CD8-positive, alpha-beta memory T cell (primary cell): Measurements from ENCODE around the gene DNAAF1. TPM values are rescaled to one million over a fixed set of nuclear protein-coding genes. Genes with fewer than 3 reads are reported as not detected.
A peak's percentile ranks its signal among the peaks of the same experiment; 100 is the strongest.

Source experiments
- CTCF ChIA-PET: fragments of 350-600 bp; sonication (Branson Sonifier 250); formaldehyde crosslinking; loops from one replicate; lab custom pipeline; 2021; ENCODE audit warnings: antibody characterized with exemption; lab: Charles Lee
- POLR2A ChIA-PET: fragments of 350-600 bp; sonication (Branson Sonifier 250); formaldehyde crosslinking; loops from one replicate; lab custom pipeline; 2021; ENCODE audit warnings: antibody characterized with exemption; lab: Charles Lee
- DNase-seq, 5 donors: peaks; one replicate each; pipeline versions ENCODE4 v3.0.0 to v3.0.0-alpha.2; 2020 to 2022; ENCODE audit warnings: mixed read lengths in 1 of 5
- H3K27ac ChIP-seq: one replicate; pipeline ENCODE4 v1.7.0; 2013; ENCODE audit warnings: low read depth, mild to moderate bottlenecking, low read length, moderate library complexity
- H3K27me3 ChIP-seq: 2 replicates; pipeline ENCODE4 v1.7.0; 2013; ENCODE audit warnings: low read length, mild to moderate bottlenecking; ENCODE audit not compliant: insufficient read depth, poor library complexity, severe bottlenecking
- H3K36me3 ChIP-seq: 2 replicates; pipeline ENCODE4 v1.7.0; 2013; ENCODE audit warnings: mild to moderate bottlenecking, low read length, moderate library complexity; ENCODE audit not compliant: insufficient read depth
- H3K4me1 ChIP-seq: 2 replicates; pipeline ENCODE4 v1.7.0; 2013; ENCODE audit warnings: mild to moderate bottlenecking, low read length, moderate library complexity; ENCODE audit not compliant: insufficient read depth
- H3K4me3 ChIP-seq: 2 replicates; pipeline ENCODE4 v1.7.0; 2013; ENCODE audit warnings: mild to moderate bottlenecking, low read length
- H3K9me3 ChIP-seq: 2 replicates; pipeline ENCODE4 v1.7.0; 2013; ENCODE audit warnings: mild to moderate bottlenecking, low read length
- H3K27ac Mint-ChIP-seq, 8 donors: one replicate each; pipeline ENCODE4 v1.8.0; 2020 to 2021; ENCODE audit warnings: mixed read lengths in 8 of 8, mild to moderate bottlenecking in 6 of 8, inconsistent platforms in 3 of 8, moderate library complexity in 3 of 8
- H3K27me3 Mint-ChIP-seq, 2 donors: one replicate each; pipeline ENCODE4 v1.8.0; 2020 to 2021; ENCODE audit warnings: mixed read lengths in 2 of 2, mild to moderate bottlenecking in 1 of 2, moderate library complexity in 1 of 2
- H3K36me3 Mint-ChIP-seq, 3 donors: one replicate each; pipeline ENCODE4 v1.8.0; 2020 to 2021; ENCODE audit warnings: mixed read lengths in 3 of 3, inconsistent platforms in 1 of 3, mild to moderate bottlenecking in 1 of 3
- H3K4me1 Mint-ChIP-seq, 3 donors: one replicate each; pipeline ENCODE4 v1.8.0; 2020 to 2021; ENCODE audit warnings: mixed read lengths in 3 of 3, inconsistent platforms in 1 of 3, mild to moderate bottlenecking in 1 of 3
- H3K4me3 Mint-ChIP-seq, 7 donors: one replicate each; pipeline ENCODE4 v1.8.0; 2020 to 2021; ENCODE audit warnings: mixed read lengths in 7 of 7, mild to moderate bottlenecking in 6 of 7, moderate library complexity in 4 of 7, inconsistent platforms in 2 of 7
- H3K9me3 Mint-ChIP-seq, 5 donors: one replicate each; pipeline ENCODE4 v1.8.0; 2020 to 2022; ENCODE audit warnings: mixed read lengths in 5 of 5, mild to moderate bottlenecking in 3 of 5, moderate library complexity in 2 of 5, inconsistent platforms in 1 of 5
- polyA plus RNA-seq: library from polyadenylated mRNA; unstranded; fragments of 300-500 nt; fragmentation: Illumina TruSeq; gene quantifications from one replicate; pipeline ENCODE4 v1.2.3, GENCODE V29; 2021
- total RNA-seq, 2 experiments: library from RNA; stranded (reverse); gene quantifications; one replicate each; pipeline ENCODE4 v1.2.3, GENCODE V29; 2021

The DNAAF1 gene
- total and polyA plus RNA-seq, 3 experiments from 2014 or later: 0.31 to 1.5 TPM; not detected in 1

DNA sequence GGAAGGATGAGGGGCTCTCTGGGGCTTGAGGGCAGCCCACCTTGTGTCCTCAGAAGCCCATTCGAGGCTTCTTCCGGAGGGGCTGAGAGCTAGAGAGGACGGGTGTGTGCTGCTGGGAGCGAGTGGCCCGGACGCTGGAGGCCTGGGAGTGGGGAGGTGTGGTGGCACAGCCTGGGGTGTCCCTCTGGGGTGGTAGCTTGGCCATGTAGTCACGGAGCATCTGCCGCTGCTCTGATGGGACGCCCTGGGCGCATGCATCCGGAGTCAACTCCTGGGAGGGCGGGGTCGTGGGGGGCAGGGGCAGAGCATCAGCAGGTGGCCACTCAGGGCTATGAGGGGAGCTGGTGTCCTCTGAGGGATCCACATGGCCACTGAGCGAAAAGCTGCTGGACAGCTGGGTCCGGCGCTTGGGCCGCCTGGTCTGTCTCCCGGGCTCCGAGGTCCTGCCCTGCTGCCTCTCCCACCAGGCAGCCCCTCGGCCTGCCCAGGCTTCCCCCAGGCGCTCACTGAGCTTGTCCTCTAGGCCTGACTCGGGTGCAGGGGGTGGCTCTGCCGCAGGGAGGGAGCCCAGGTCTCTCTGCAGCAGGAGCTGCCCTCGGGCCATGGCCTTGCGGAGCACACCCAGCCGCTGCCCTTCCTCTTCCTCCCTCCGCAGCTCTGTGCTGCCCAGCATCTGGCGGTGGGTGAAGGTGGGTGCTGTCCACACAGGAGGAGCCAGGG lies 33.9 kb downstream of the DNAAF1 start:
- ChIA-PET POLR2A (no interaction called here), CTCF (interaction anchor here (1.0 kb wide), 1 partner anchor 327 kb away, joined by 3 read pairs; no protein-coding TSS in a partner anchor)
- Mint-ChIP-seq H3K4me1 (peaks cover 0 to 6% (median 5%) of the 10 kb centered on the region in 3 donors), H3K4me3 (no peak overlapping the region), H3K27me3 (no peaks in the 10 kb centered on the region), H3K27ac (peak overlapping the region in 1 of 8 donors; percentile 38), H3K36me3 (peaks cover 0 to 59% (median 3%) of the 10 kb centered on the region in 3 donors), H3K9me3 (no peaks in the 10 kb centered on the region)
- Histone ChIP-seq H3K27ac (no peak overlapping the region), H3K9me3 (no peaks in the 10 kb centered on the region), H3K4me1 (no peaks in the 10 kb centered on the region), H3K4me3 (no peak overlapping the region), H3K27me3 (no peaks in the 10 kb centered on the region), H3K36me3 (peaks cover 9% of the 10 kb centered on the region)
- DNase-seq: no peak

DNA sequence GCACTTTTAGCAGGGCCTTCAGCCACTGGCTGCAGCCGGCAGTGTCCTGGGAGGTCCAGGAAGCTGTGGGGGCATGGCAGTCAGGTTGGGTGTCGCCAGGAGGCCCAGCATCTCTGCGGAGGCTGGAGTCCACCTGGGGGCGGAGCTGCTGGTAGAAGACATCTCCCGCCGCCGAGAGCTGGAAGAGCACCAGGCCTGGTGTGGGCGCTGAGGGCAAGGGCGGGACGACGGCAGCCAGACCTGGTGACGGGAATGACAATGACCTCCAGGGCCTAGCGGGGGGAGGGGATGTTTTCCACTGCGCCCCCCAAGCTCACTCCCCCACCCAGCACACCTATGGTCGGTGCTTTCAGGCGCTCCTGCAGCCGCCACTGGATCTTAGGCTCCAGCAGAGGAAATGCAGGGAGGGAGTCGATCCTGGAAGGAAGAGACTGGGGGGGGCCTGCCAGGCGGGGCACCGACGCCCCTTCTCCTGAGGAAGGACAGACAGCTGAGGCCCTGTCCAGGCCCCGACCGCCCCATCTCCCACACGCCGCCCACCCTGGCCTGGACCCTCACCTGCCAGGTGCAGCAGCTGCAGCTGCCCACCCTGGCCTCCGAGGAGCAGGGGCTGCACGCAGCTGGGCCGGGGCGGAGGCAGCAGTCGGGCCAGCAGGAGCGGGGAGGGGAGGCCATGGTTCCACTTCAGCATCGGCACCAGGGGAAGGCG lies 34.7 kb downstream of the DNAAF1 start:
- Mint-ChIP-seq H3K36me3 (peaks cover 0 to 66% (median 3%) of the 10 kb centered on the region in 3 donors), H3K27ac (no peak overlapping the region), H3K27me3 (no peaks in the 10 kb centered on the region), H3K4me3 (no peak overlapping the region), H3K9me3 (no peaks in the 10 kb centered on the region), H3K4me1 (peaks cover 6 to 12% (median 12%) of the 10 kb centered on the region in 3 donors)
- H3K36me3 ChIP-seq: peaks cover 9% of the 10 kb centered on the region
- H3K9me3 ChIP-seq: no peaks in the 10 kb centered on the region
- DNase-seq: no peak
- H3K27me3 ChIP-seq: no peaks in the 10 kb centered on the region
- H3K4me3 ChIP-seq: no peak overlapping the region
- ChIA-PET POLR2A (no interaction called here), CTCF (interaction anchor here (1.1 to 1.4 kb wide), 2 partner anchors 63 to 95 kb away, joined by 3 read pairs; partner anchors contain the start of gene MBTPS1)
- H3K4me1 ChIP-seq: no peaks in the 10 kb centered on the region
- H3K27ac ChIP-seq: no peak overlapping the region

DNA sequence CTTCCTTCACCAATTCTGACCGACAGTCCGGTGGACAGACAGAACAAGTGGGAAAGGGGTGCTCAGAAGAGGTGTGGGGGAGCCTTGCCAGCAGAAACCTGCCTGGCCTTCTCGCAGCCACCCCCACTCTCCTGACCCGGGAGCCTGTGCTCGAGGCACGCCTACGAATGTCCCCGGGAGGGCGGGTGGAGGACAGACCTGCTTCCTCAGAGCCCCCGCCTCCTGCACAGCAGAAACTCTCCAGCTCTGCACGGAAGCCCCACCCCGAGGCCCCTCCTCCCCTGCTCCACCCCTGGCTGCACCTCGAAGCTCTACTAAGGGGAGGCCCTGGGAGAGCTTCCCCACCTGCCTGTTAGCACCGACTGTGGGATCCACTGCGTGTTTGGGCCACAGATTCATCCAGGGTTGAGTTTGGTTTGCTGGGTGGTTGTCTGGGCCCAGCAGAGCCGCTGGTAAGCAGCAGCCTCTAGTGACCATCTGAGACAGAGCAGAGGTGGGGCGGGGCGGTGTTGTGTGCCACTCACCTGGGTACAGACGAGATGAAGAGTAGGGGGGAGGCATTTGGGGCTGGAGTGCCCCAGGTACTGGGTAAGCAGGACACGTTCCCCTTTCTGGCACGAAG lies 35.5 kb downstream of the DNAAF1 start:
- Mint-ChIP-seq H3K9me3 (no peaks in the 10 kb centered on the region), H3K27me3 (no peaks in the 10 kb centered on the region), H3K4me3 (no peak overlapping the region), H3K36me3 (peaks cover 0 to 72% (median 3%) of the 10 kb centered on the region in 3 donors), H3K27ac (peak overlapping the region in 1 of 8 donors; percentile 41), H3K4me1 (peaks cover 14 to 15% (median 15%) of the 10 kb centered on the region in 3 donors)
- peaks cover 9% of the 10 kb centered on the region for H3K36me3 ChIP-seq
- ChIA-PET CTCF (interaction anchor here (1.1 to 1.4 kb wide), 2 partner anchors 64 to 96 kb away, joined by 3 read pairs; partner anchors contain the start of gene MBTPS1), POLR2A (no interaction called here)
- no peak overlapping the region for H3K4me3 ChIP-seq
- H3K27ac ChIP-seq: no peak overlapping the region
- no peaks in the 10 kb centered on the region for H3K27me3 ChIP-seq
- no peaks in the 10 kb centered on the region for H3K9me3 ChIP-seq
- H3K4me1 ChIP-seq: peaks cover 4% of the 10 kb centered on the region
- DNase-seq: no peak

DNA sequence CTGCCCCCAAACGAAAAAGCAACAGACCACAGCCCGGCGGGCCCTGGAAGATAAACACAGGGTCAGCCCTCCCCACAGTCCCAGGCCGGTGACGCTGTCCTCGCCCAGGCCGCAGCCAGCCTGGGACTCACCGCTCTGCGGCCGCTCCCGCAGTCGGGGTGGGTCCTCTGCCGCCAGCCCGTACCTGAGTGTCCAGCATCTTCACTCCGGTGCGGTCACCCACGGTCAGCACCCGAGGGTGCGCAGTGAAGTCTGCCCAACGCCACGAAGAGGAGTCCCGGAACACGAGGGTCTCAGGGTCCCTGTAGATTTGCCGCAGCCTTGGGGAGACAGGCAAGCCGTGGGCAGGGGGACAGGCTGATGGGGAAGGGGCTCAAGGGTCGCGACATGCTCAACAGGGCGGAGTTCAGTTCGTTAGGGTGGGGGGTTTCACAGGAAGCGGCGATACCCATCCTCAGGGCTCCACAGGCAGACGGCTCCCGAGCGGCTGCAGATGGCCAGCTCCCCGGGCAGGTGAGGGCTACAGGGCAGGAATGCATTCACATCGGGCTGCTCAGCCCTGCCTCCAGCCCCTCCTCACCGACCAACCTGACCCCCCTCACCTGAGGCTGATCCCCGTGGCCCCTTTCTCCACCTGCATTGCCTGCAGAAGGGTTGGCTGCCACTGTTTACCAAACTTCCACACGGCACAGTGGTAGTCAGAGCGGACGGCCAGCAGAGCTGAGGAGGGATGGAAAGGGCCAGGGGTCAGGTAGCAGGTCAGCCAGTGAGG lies 36.2 kb downstream of the DNAAF1 start:
- Histone ChIP-seq H3K4me3 (no peak overlapping the region), H3K36me3 (peaks cover 9% of the 10 kb centered on the region), H3K4me1 (peaks cover 11% of the 10 kb centered on the region), H3K9me3 (no peaks in the 10 kb centered on the region), H3K27ac (no peak overlapping the region), H3K27me3 (no peaks in the 10 kb centered on the region)
- H3K27me3 Mint-ChIP-seq: no peaks in the 10 kb centered on the region
- ChIA-PET POLR2A (no interaction called here), CTCF (interaction anchor here (0.7 to 1.4 kb wide), 3 partner anchors 65 to 97 kb away, joined by 3 read pairs; partner anchors contain the start of gene MBTPS1)
- no peak overlapping the region for H3K27ac Mint-ChIP-seq
- H3K4me1 Mint-ChIP-seq: peaks cover 20 to 21% (median 21%) of the 10 kb centered on the region in 3 donors
- peaks cover 0 to 72% (median 3%) of the 10 kb centered on the region in 3 donors for H3K36me3 Mint-ChIP-seq
- H3K9me3 Mint-ChIP-seq: no peaks in the 10 kb centered on the region
- no peak overlapping the region for H3K4me3 Mint-ChIP-seq
- DNase-seq: no peak

DNA sequence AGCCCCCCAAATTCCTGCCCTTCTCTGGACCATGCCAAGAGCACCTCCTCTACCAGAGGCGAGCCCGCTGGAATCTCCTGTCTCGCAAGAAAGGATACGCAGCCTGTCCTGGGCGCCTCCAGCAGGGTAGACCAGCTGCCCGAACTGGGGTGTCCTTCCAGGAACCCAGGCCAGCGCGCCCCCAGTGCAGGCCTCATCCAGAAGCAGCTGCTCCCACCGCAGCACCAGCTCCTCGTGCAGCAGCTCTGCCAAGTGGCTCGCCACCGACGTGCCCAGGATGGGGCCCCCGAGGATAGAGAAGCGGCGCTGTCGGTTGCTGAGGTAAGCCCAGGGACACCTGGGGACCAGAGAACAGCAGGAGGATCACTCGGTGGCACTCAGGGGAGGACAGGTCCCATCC lies 37.0 kb downstream of the DNAAF1 start:
- Histone ChIP-seq H3K36me3 (peaks cover 9% of the 10 kb centered on the region), H3K27me3 (no peaks in the 10 kb centered on the region), H3K4me1 (peaks cover 14% of the 10 kb centered on the region), H3K27ac (no peak overlapping the region), H3K9me3 (no peaks in the 10 kb centered on the region), H3K4me3 (no peak overlapping the region)
- Mint-ChIP-seq H3K36me3 (peaks cover 0 to 76% (median 3%) of the 10 kb centered on the region in 3 donors), H3K27ac (no peak overlapping the region), H3K9me3 (no peaks in the 10 kb centered on the region), H3K4me3 (no peak overlapping the region), H3K27me3 (no peaks in the 10 kb centered on the region), H3K4me1 (peaks cover 21 to 27% (median 23%) of the 10 kb centered on the region in 3 donors)
- CTCF ChIA-PET: interaction anchor here (0.7 kb wide), 1 partner anchor 97 kb away, joined by 3 read pairs; no protein-coding TSS in a partner anchor
- DNase-seq: no peak
- POLR2A ChIA-PET: no interaction called here

DNA sequence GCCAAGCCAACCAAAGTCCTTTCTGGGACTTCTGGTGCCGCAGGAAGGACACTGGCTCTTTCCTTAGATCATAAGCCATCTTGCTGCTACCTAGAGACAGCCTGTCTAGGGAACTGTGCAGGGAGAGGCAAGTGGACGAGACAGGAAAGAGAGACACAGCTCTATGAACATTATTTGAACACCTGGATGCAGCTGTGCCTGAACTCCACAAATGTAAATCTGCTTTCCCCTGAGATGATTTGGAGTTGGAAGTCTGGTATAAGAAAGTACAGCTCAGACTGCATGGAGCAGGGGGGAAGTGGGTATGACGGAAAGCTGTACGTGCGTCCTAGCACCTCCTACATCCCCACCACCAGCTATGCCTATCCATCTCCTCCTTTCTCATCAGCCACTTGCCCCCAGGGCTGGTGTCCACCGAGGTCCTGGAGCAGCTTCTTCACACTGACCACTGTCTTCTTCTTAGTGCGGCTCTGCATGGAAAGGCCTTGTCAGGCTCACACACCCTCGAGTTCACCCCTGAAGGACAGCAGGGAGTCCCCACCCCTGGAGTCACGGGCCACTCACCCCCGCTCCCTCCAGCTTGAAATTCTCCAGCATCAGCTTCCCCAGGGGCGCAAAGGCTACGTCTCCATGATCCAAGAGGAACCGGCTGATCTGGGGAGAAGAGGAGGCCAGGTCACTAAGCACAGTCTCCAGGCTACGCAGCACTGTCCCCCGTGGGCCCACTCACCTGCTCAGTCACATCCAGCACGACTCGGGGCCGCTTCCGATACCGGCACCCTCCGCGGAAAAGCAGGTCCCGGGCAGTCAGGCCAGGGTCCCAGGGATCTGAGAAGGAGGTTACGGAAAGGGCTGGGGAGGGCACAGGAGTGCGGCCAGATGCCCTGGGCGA lies 37.8 kb downstream of the DNAAF1 start:
- Histone ChIP-seq H3K27ac (no peak overlapping the region), H3K4me1 (peaks cover 14% of the 10 kb centered on the region), H3K4me3 (no peak overlapping the region), H3K36me3 (peaks cover 9% of the 10 kb centered on the region), H3K9me3 (no peaks in the 10 kb centered on the region), H3K27me3 (no peaks in the 10 kb centered on the region)
- DNase-seq: no peak
- POLR2A ChIA-PET: no interaction called here
- CTCF ChIA-PET: interaction anchor here (0.7 kb wide), 1 partner anchor 8 kb away, joined by 3 read pairs; no protein-coding TSS in a partner anchor
- H3K4me3 Mint-ChIP-seq: peak overlapping the region in 1 of 7 donors; percentile 55
- no peaks in the 10 kb centered on the region for H3K27me3 Mint-ChIP-seq
- H3K27ac Mint-ChIP-seq: peak overlapping the region in 2 of 8 donors; percentile 8 to 75
- peaks cover 0 to 71% (median 3%) of the 10 kb centered on the region in 3 donors for H3K36me3 Mint-ChIP-seq
- H3K4me1 Mint-ChIP-seq: peaks cover 21 to 29% (median 23%) of the 10 kb centered on the region in 3 donors
- no peaks in the 10 kb centered on the region for H3K9me3 Mint-ChIP-seq

DNA sequence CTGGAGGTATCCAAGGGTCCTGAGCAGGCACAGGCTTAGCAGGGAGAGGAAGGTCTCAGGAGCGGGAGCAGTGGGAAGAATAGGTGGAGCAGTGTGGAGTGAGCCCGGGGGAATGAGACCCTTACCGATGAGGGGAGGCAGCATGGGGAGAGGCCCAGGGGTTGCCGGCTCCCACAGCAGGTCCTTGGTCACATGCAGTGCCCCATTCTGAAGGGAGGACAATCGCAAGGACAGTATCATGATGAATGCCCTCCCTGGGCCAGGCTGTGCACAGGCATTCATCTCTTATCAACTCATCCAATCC lies 38.4 kb downstream of the DNAAF1 start:
- no peak for DNase-seq
- POLR2A ChIA-PET: no interaction called here
- peaks cover 9% of the 10 kb centered on the region for H3K36me3 ChIP-seq
- peaks cover 0 to 65% (median 3%) of the 10 kb centered on the region in 3 donors for H3K36me3 Mint-ChIP-seq
- no peak overlapping the region for H3K4me3 ChIP-seq
- no peaks in the 10 kb centered on the region for H3K27me3 ChIP-seq
- no peak overlapping the region for H3K27ac ChIP-seq
- peak overlapping the region in 1 of 7 donors; percentile 78 for H3K4me3 Mint-ChIP-seq
- peaks cover 21 to 29% (median 23%) of the 10 kb centered on the region in 3 donors for H3K4me1 Mint-ChIP-seq
- no peaks in the 10 kb centered on the region for H3K9me3 Mint-ChIP-seq
- CTCF ChIA-PET: interaction anchor here (0.7 kb wide), 1 partner anchor 9 kb away, joined by 3 read pairs; no protein-coding TSS in a partner anchor
- H3K9me3 ChIP-seq: no peaks in the 10 kb centered on the region
- H3K27ac Mint-ChIP-seq: no peak overlapping the region
- H3K4me1 ChIP-seq: peaks cover 14% of the 10 kb centered on the region
- no peaks in the 10 kb centered on the region for H3K27me3 Mint-ChIP-seq
